ENCODE measurements around the gene SNCAIP. TPM values are rescaled to one million over a fixed set of nuclear protein-coding genes. Genes with fewer than 3 reads are reported as not detected.
"Not testable (repeated sequence)": the region's sequence is repeated elsewhere in the genome, so short reads cannot be mapped to it uniquely, and the experiment has no call there.

Gene SNCAIP
- polyA plus RNA-seq, 1 donor: 8.8 TPM

- no peak for DNase-seq (ENCODE audit: low read depth)
These were observed 2.0 kb downstream of the SNCAIP start for GRCh38 chr5:122314036-122314435.

DNA sequence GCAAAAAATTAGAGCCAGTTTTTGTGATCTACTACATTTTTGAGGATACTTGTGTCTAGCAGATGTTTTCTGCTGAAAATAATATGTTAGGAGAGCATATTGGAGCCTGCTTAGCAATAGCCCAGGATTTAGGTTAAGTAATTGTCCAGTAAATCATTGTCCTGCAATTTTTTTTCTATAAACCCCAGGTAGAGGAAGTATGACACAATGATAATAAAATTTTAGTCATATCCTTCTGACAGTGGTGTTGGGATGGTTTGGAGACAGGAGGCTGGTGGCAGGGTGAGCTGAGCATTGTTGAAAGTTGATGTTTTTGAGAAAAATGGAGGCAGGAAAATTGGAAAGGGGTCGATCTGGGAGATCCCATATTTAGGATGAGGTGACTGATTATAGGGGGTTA, 3.5 kb downstream of the SNCAIP start:
- DNase-seq (ENCODE audit: low read depth): no peak

- no peak for DNase-seq (ENCODE audit: low read depth)
These were observed 4.6 kb downstream of the SNCAIP start for GRCh38 chr5:122316656-122317055.

DNA sequence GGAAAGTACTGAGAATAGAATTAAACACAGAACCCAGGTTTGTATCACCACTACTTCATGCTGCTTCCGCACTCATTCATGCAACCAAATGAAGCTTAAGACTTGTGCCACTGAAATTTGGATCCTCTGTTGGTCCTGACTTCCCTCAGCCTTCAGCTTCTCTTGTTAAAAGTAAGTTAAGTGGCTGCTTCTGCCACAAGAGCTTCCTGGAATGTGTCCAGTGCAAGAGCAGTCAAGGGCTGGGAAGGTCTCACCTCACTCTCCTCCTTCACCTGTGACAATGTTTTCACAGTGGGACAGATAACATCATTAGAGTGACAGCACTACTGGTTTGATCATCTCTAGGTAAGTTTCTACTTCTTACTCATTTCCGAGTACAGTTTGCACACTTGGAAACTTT, 7.9 kb downstream of the SNCAIP start:
- DNase-seq (ENCODE audit: low read depth): no peak

GRCh38 chr5:122321921-122322320, 9.9 kb downstream of the SNCAIP start:
- DNase-seq (ENCODE audit: low read depth): no peak

GRCh38 chr5:122322801-122323548, 10.9 kb downstream of the SNCAIP start:
- DNase-seq (ENCODE audit: low read depth): no peak

DNA sequence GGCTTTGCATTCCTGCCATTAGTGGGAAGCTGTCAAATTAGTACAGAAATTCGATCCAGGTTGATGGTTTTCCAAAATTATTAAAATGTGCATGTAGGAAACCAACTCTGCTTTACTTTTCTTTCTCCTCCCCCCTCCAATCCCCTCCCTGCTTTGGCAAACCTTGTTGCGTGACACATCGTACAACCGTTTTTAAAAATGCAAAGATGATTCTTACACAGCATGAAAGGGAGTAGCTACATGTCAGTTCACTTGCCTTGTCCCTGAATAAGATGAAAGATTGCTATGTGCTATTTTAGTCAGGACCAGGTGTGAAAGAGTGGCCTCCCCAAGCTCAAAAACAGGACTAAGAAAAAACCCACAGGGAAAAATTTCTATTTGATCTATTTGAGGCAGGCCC, 11.7 kb downstream of the SNCAIP start:
- DNase-seq (ENCODE audit: low read depth): no peak

GRCh38 chr5:122327110-122327509, 15.1 kb downstream of the SNCAIP start:
- DNase-seq (ENCODE audit: low read depth): no peak

- no peak for DNase-seq (ENCODE audit: low read depth)
These were observed 18.8 kb downstream of the SNCAIP start for GRCh38 chr5:122330881-122331280.

DNA sequence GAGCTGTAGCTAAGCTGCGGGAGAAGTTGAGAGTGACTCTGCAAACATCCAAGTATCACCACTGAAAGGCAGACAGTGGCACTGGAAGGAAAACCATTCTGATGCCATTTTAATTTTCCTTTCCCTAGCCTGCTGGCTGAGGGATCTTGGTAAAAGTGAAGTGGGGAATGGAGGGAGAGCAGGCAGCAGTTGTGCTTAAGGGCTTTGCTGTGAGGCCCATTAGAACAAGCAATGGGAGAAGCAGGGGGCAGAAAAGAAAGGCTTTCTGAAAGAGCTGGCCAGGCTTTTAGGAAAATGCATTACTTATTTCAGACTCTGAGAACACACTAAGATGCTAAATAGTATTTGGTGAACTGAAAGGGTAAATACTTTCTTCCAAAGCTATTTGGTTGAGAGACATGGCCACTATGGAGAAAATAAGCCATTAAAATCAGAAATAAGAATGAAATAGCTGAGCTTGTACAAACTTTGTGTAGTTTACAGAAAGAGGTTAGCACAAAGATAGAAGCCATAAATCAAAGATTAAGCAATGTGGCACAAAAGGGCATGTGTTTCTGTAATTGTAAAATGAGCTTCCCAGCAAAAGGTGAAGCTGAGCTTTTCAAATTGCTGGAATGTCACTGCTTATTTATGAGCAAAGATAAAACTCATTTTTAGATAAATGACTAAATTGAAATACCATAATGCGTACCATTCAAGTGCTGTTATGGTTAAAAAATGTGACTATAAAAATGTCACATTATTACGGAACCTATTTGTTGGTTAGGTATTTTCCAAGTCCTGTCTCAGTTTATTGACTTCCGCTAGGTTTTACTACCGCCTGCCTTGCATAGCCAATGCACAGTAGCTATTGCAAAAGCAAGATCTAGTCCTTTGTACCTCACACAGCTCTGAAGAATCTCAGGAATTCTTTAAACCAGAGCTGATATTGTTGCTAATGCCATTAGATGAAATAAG, 20.8 kb downstream of the SNCAIP start:
- no peak for DNase-seq (ENCODE audit: low read depth)

DNA sequence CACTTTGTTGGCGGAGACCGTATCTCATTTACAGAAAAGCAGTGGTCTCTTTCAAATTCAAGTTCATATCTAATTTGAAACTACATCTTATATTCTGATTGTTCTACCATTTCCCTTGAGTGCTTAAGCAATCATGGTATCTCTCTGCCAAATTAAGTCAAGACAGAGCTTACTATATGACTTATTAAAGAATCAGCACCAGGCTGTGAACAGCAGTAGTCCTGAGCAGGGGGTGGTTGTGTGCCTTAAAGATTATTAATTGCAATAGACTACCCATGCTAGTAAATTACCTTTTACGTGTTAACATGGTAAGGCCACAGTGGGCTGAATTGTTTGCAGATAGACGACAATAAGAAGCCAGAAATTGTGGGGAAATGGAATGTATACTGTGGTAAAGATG, 21.5 kb downstream of the SNCAIP start:
- DNase-seq (ENCODE audit: low read depth): no peak

- DNase-seq (ENCODE audit: low read depth): peak; percentile 35
These were observed 27.6 kb downstream of the SNCAIP start for GRCh38 chr5:122339591-122339990.

- DNase-seq (ENCODE audit: low read depth): no peak
These were observed 29.1 kb downstream of the SNCAIP start for GRCh38 chr5:122341087-122341486.

DNA sequence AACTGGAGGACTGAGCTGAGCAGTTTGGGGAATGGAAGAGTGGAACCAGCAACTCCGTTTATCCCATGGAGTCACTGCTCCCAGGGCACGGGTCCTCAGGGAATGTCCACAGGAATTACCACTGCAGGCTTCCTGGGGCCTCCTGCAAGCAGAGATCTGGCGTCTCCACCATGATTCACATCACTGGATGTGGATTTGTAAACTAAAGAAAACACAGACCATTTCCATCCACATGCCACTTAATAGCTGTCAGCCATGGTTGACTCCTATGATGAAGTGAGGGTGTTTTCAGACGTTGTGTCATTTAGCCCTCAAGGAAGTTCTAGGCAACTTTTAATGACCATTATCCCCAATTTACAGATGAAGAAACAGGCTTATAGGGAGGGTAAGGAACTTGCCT, 30.2 kb downstream of the SNCAIP start:
- no peak for DNase-seq (ENCODE audit: low read depth)

DNA sequence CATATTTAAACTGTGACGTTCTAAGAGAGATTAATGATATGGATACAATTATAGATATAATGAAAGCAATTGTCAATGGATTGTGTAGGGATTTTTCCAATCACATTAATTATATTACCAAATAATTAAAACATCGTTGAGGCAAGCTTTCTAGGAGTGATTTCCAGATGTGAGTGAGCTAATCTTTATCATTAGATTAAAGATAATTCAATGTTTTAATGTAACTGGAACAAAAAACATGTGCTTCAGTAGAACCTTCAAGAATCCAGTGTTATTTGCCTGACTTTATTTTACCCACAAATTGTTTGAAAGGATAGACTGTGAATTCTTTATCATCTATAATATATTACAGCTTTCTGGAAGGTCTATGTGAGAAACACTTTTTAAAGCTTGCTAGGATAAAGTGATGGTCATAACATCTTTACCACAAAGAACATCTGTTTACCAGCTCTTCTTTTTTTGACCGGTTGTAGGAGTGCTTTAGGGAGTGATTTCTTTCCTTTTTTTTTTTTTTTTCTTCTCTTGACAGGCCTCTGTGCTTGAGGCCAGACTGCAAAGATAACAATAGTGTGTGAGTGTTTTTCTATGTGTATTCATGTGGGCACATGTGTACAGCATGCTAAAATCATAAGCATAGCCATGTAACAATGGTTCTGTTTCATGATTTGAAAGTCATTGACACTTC, 35.0 kb downstream of the SNCAIP start:
- no peak for DNase-seq (ENCODE audit: low read depth)

GRCh38 chr5:122350496-122350895, 38.5 kb downstream of the SNCAIP start:
- DNase-seq (ENCODE audit: low read depth): no peak

DNA sequence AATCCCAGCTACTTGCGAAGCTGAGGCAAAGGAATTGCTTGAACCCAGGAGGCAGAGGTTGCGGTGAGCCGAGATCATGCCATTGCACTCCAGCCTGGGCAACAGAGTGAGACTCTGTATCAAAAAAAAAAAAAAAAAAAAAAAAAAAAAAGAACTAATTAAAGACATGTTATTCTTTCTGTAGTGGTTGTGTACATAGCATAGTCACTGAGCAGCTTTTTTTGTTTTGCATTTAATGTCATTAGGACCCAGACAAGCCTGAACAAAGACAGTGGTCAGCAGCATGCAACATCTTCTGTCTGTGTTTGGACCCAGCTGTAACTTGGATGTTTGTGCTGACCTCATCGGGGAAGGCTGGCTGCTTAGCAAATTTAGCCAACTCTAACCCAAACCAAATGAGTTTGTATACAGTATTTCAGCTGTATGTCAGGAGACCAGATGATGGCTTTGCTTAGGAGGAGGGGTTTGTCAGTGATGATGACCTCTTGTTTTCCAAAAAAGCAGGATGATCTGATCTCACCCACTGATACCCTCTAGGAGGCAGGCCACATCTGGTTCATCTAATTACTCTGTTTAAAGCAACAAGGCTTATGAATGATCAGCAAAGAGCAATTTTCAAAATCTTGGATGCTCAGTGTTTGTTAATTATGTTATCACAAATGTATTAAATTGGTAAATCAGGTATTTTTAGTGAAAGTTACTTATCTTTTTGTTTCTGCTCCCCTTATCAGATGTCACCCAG, 39.5 kb downstream of the SNCAIP start:
- DNase-seq (ENCODE audit: low read depth): no peak

- DNase-seq (ENCODE audit: low read depth): no peak
These were observed 40.3 kb downstream of the SNCAIP start for GRCh38 chr5:122352331-122352730.

DNA sequence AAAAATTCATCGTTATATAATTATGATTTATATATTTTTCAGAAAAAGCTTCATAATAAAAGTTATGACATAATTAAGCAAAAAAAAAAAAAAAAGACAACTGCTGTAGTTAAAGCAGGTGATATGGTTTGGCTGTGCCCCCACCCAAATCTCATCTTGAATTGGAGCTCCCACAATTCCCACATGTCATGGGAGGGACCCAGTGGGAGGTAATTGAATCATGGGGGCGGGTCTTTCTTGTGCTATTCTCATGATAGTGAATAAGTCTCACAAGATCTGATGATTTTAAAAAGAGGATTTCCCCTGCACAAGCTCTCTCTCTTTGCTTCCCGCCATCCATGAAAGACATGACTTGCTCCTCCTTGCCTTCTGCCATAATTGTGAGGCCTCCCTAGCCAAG, 41.3 kb downstream of the SNCAIP start:
- not testable (repeated sequence) for DNase-seq (ENCODE audit: low read depth)

DNA sequence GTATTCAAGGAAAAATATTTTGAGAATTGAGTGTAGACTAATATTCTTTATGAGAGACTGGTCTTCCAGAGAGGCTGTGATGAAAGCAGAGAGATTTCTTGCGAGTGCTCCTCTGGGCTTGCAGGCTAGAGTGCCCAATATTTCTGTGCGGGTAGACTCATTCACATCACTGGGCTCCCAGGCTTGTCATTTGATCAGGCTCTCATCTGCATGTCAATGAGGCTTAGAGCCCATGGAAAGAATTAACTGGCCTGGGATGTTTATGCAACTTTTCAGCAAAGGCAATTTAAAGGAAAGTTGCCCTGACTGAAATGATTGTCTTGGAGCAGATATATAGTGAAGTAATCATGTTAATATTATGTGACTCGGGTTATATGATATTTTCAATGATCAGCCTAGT, 42.3 kb downstream of the SNCAIP start:
- DNase-seq (ENCODE audit: low read depth): no peak

DNA sequence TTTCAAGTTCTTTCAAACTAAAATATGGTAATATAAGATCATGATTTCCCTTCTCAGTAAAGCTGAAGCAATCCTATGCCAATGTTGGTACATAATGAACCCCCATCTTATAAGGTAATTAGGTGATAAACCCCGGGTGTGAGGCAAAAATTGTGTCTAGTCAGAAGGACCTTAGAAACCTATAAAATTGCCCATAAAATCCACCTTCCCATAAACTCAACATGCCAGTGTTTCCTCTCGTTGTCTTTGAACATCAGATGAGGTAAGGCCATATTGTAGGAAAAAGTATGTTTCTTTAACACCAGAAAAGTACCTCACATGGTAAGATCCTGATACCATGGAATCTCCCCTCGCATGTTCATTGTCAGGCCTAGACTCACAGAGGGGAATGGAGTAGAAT, 43.3 kb downstream of the SNCAIP start:
- no peak for DNase-seq (ENCODE audit: low read depth)

GRCh38 chr5:122356855-122357254, 44.8 kb downstream of the SNCAIP start:
- DNase-seq (ENCODE audit: low read depth): no peak
